H7 (cell line): ENCODE results near the gene NRAP. TPM values are rescaled to one million over a fixed set of nuclear protein-coding genes. Genes with fewer than 3 reads are reported as not detected.

Source experiments
- DNase-seq: peaks from one replicate; pipeline ENCODE4 v3.0.0; 2012
- H3K27me3 ChIP-seq: 2 replicates; pipeline ENCODE4 v1.6.0; 2011; ENCODE audit warnings: mild to moderate bottlenecking, low read length; ENCODE audit not compliant: control insufficient read depth, insufficient read depth
- H3K36me3 ChIP-seq: replicated peaks from 2 replicates; pipeline ENCODE4 v1.5.1; 2011; ENCODE audit warnings: low read length; ENCODE audit not compliant: control insufficient read depth, insufficient read depth
- H3K4me3 ChIP-seq: 2 replicates; pipeline ENCODE4 v1.5.1; 2011; ENCODE audit warnings: low read depth, mild to moderate bottlenecking, control low read depth, low read length, moderate library complexity; ENCODE audit not compliant: insufficient read depth
- total RNA-seq: library from RNA; depleted of rRNA; stranded (reverse); fragments of >200 nt; shearing (Covaris generic); gene quantifications from 2 replicates; pipeline ENCODE4 v1.2.3, GENCODE V29; 2014

NRAP gene
- total RNA-seq, 1 experiment from 2014 or later = 0.03 TPM

- peaks cover 92% of the 10 kb centered on the region for H3K27me3 ChIP-seq
- no peak overlapping the region for H3K4me3 ChIP-seq
- H3K36me3 ChIP-seq = no peaks in the 10 kb centered on the region
- no peak for DNase-seq
These were observed 106.4 kb downstream of the NRAP start for GRCh38 chr10:113557424-113557862.

GRCh38 chr10:113555751-113556150 lies 108.1 kb downstream of the NRAP start:
- DNase-seq = no peak
- Histone ChIP-seq H3K4me3 (no peak overlapping the region), H3K27me3 (peaks cover 77% of the 10 kb centered on the region), H3K36me3 (no peaks in the 10 kb centered on the region)

- H3K27me3 ChIP-seq = peaks cover 72% of the 10 kb centered on the region
- H3K36me3 ChIP-seq = no peaks in the 10 kb centered on the region
- H3K4me3 ChIP-seq = no peak overlapping the region
These were observed 108.6 kb downstream of the NRAP start for GRCh38 chr10:113555245-113555644.

GRCh38 chr10:113554214-113554613 lies 109.6 kb downstream of the NRAP start:
- Histone ChIP-seq H3K4me3 (no peak overlapping the region), H3K27me3 (peaks cover 63% of the 10 kb centered on the region), H3K36me3 (no peaks in the 10 kb centered on the region)
- DNase-seq = no peak

More at GRCh38 chr10:113555245-113555644, 108.6 kb downstream of the NRAP start:
- DNase-seq = no peak

GRCh38 chr10:113553149-113553548 lies 110.7 kb downstream of the NRAP start:
- Histone ChIP-seq H3K27me3 (peaks cover 56% of the 10 kb centered on the region), H3K4me3 (no peak overlapping the region), H3K36me3 (no peaks in the 10 kb centered on the region)
- no peak for DNase-seq

- H3K27me3 ChIP-seq = peaks cover 51% of the 10 kb centered on the region
- no peaks in the 10 kb centered on the region for H3K36me3 ChIP-seq
- no peak within 1 kb of the TSS for H3K4me3 ChIP-seq
- no peak for DNase-seq
These were observed 111.1 kb downstream of the NRAP start, which contains the start of gene HABP2 for GRCh38 chr10:113552701-113553100. Gene HABP2 (plus strand): TSS chr10:113553053. CDS start chr10:113553122, 69 bp downstream.

- no peaks in the 10 kb centered on the region for H3K36me3 ChIP-seq
- no peak for DNase-seq
- H3K27me3 ChIP-seq = peaks cover 44% of the 10 kb centered on the region
- no peak overlapping the region for H3K4me3 ChIP-seq
These were observed 111.8 kb downstream of the NRAP start for GRCh38 chr10:113552014-113552413.

- no peaks in the 10 kb centered on the region for H3K36me3 ChIP-seq
These were observed 113.5 kb downstream of the NRAP start for GRCh38 chr10:113550365-113550764.

GRCh38 chr10:113549856-113550255 lies 114.0 kb downstream of the NRAP start:
- no peak for DNase-seq
- H3K27me3 ChIP-seq = peaks cover 23% of the 10 kb centered on the region
- H3K36me3 ChIP-seq = no peaks in the 10 kb centered on the region
- H3K4me3 ChIP-seq = no peak overlapping the region

More at GRCh38 chr10:113550365-113550764, 113.5 kb downstream of the NRAP start:
- H3K27me3 ChIP-seq = peaks cover 28% of the 10 kb centered on the region
- no peak overlapping the region for H3K4me3 ChIP-seq
- no peak for DNase-seq

- peaks cover 1% of the 10 kb centered on the region; the same call in 1 of the 2 replicates for H3K27me3 ChIP-seq
- no peaks in the 10 kb centered on the region for H3K36me3 ChIP-seq
These were observed 116.4 kb downstream of the NRAP start for GRCh38 chr10:113547426-113547825.

GRCh38 chr10:113544392-113544791 lies 119.4 kb downstream of the NRAP start:
- H3K4me3 ChIP-seq = no peak overlapping the region
- no peaks in the 10 kb centered on the region for H3K27me3 ChIP-seq
- no peak for DNase-seq
- H3K36me3 ChIP-seq = no peaks in the 10 kb centered on the region

More at GRCh38 chr10:113547426-113547825, 116.4 kb downstream of the NRAP start:
- DNase-seq = no peak
- no peak overlapping the region for H3K4me3 ChIP-seq

- Histone ChIP-seq H3K27me3 (no peaks in the 10 kb centered on the region; the same call in 1 of the 2 replicates), H3K4me3 (no peak overlapping the region), H3K36me3 (no peaks in the 10 kb centered on the region)
- DNase-seq = no peak
These were observed 120.5 kb downstream of the NRAP start for GRCh38 chr10:113543107-113543955.

- H3K4me3 ChIP-seq = no peak overlapping the region
- H3K36me3 ChIP-seq = no peaks in the 10 kb centered on the region
- DNase-seq = no peak
- no peaks in the 10 kb centered on the region; the same call in 1 of the 2 replicates for H3K27me3 ChIP-seq
These were observed 122.3 kb downstream of the NRAP start for GRCh38 chr10:113541549-113541927.

GRCh38 chr10:113540845-113541548 lies 122.8 kb downstream of the NRAP start:
- DNase-seq = no peak
- no peaks in the 10 kb centered on the region; the same call in 1 of the 2 replicates for H3K27me3 ChIP-seq
- H3K4me3 ChIP-seq = no peak overlapping the region
- no peaks in the 10 kb centered on the region for H3K36me3 ChIP-seq

- no peaks in the 10 kb centered on the region; the same call in 1 of the 2 replicates for H3K27me3 ChIP-seq
- no peaks in the 10 kb centered on the region for H3K36me3 ChIP-seq
- no peak for DNase-seq
- no peak overlapping the region for H3K4me3 ChIP-seq
These were observed 124.1 kb downstream of the NRAP start for GRCh38 chr10:113539789-113540188.
